Measurements from ENCODE around the gene USP47.

USP47 gene

GRCh38 chr11:12001186-12001585 lies 159.4 kb downstream of the USP47 start:
- TF ChIP-seq CTCF (IDR thresholded peaks at IDR 0.05) (no peak), ZFX (IDR thresholded peaks at IDR 0.05; ENCODE audit: borderline replicate concordance) (no peak)
- no peak overlapping the region for H3K27ac ChIP-seq

- TF ChIP-seq ZFX (IDR thresholded peaks at IDR 0.05; ENCODE audit: borderline replicate concordance) (no peak), CTCF (IDR thresholded peaks at IDR 0.05) (no peak)
- H3K27ac ChIP-seq: no peak overlapping the region
These were observed 161.6 kb downstream of the USP47 start for GRCh38 chr11:12003336-12003735.

DNA sequence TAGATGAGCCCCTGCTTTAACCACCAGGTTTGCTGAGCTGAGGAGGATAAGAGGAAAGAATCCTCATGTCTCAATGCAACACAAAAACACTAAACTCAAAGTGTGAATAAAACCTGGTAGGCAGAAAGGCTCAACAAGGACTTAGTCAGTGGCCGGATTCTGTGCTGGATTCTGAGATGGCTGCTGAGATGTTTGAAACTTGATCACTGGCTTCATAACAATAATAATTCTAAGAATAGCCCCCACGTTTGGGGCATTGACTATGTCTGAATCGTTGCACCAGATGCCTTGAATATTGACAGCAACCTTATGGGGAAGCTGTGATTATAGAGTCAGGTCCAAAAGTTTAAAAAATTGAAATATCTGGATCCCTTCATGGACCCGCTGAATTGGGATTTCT lies 162.0 kb downstream of the USP47 start:
- no peak for TF ChIP-seq ZFX (IDR thresholded peaks at IDR 0.05; ENCODE audit: borderline replicate concordance)
- TF ChIP-seq CTCF (IDR thresholded peaks at IDR 0.05): no peak
- H3K27ac ChIP-seq: no peak overlapping the region

DNA sequence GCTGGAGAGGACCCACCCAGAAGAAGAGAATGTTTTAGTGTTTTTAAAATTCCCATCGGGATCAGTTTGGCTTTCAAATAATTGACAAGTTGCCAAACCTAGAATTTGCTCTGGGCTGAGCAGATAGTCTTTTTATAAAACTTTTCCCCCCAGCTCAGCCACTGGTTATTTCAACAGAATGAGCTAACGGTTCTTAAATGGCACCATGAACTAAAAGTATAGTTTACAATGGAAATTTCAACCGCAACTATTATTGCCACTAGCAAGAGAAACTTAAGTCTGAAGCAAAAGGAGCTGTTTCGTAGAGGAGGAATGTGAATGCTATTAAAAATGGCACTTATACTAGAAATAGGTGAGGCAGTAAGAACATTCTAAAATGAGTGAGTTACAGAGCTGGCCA lies 163.3 kb downstream of the USP47 start:
- TF ChIP-seq CTCF (IDR thresholded peaks at IDR 0.05): no peak
- no peak for TF ChIP-seq ZFX (IDR thresholded peaks at IDR 0.05; ENCODE audit: borderline replicate concordance)
- H3K27ac ChIP-seq: no peak overlapping the region

GRCh38 chr11:12005476-12005875 lies 163.7 kb downstream of the USP47 start:
- TF ChIP-seq ZFX (IDR thresholded peaks at IDR 0.05; ENCODE audit: borderline replicate concordance) (no peak), CTCF (IDR thresholded peaks at IDR 0.05) (no peak)
- H3K27ac ChIP-seq: no peak overlapping the region

GRCh38 chr11:12006552-12007229 lies 164.9 kb downstream of the USP47 start:
- TF ChIP-seq ZFX (IDR thresholded peaks at IDR 0.05; ENCODE audit: borderline replicate concordance) (no peak), CTCF (IDR thresholded peaks at IDR 0.05) (no peak)
- no peak overlapping the region for H3K27ac ChIP-seq

DNA sequence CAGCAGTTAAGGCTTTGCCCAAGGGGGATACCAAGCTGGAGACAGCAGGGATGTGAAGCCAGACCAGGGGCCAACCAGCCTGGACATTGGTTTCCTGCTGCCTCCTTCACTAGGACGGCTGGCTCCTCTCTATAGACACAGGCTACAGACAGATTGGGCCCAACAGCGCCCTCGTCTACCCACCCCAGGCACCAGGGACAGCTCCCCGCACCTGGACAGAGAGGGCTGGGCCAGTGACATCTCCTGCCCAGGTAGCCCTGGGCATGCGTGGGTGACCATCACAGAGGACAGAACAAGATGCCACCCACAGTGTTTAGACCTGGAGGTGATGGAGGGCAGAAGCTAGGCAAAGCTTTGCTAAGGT lies 165.4 kb downstream of the USP47 start:
- H3K27ac ChIP-seq: no peak overlapping the region
- no peak for TF ChIP-seq ZFX (IDR thresholded peaks at IDR 0.05; ENCODE audit: borderline replicate concordance)
- TF ChIP-seq CTCF (IDR thresholded peaks at IDR 0.05): no peak

Measured in 22Rv1 (cell line).